AG09309 (cell line): ENCODE data around the gene XXYLT1.

ENCODE experiments used
- DNase-seq: peaks from one replicate; pipeline ENCODE4 v3.0.0-alpha.2; 2010; ENCODE audit warnings: low read depth
- H3K4me3 ChIP-seq: 2 replicates; pipeline ENCODE4 v1.5.1; 2011; ENCODE audit warnings: mild to moderate bottlenecking, low read depth, low read length, moderate library complexity; ENCODE audit not compliant: control insufficient read depth
- TF ChIP-seq, protein P1 (sequence below): IDR thresholded peaks from 2 replicates; pipeline ENCODE4 v1.5.1; 2011; ENCODE audit warnings: mild to moderate bottlenecking, low read depth, low read length, inconsistent platforms; ENCODE audit not compliant: insufficient read depth, control insufficient read depth; ENCODE audit errors: missing control alignments

The XXYLT1 gene

DNA sequence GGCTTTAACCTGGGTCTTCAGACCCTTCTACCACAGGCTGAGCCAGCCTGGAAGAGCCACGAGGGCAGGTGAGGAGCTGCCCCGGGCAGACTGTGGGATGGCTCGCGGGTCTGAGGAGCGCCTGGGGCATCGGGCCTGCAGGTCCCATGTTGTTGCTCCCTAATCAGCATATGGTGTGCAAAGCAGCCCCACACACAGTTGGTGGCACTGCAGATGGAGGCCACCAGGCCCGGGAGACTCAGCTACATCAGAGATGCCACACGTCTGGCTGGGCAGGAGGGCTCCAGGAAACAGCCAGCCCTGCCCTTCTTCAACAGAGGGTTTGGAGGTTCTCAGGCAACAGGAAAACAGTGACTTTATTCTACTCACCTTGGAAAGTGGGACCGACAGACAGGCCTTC, 63.9 kb downstream of the XXYLT1 start:
- no peak overlapping the region for H3K4me3 ChIP-seq
- DNase-seq = no peak
- TF ChIP-seq, protein P1, sequence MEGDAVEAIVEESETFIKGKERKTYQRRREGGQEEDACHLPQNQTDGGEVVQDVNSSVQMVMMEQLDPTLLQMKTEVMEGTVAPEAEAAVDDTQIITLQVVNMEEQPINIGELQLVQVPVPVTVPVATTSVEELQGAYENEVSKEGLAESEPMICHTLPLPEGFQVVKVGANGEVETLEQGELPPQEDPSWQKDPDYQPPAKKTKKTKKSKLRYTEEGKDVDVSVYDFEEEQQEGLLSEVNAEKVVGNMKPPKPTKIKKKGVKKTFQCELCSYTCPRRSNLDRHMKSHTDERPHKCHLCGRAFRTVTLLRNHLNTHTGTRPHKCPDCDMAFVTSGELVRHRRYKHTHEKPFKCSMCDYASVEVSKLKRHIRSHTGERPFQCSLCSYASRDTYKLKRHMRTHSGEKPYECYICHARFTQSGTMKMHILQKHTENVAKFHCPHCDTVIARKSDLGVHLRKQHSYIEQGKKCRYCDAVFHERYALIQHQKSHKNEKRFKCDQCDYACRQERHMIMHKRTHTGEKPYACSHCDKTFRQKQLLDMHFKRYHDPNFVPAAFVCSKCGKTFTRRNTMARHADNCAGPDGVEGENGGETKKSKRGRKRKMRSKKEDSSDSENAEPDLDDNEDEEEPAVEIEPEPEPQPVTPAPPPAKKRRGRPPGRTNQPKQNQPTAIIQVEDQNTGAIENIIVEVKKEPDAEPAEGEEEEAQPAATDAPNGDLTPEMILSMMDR = no peak

DNA sequence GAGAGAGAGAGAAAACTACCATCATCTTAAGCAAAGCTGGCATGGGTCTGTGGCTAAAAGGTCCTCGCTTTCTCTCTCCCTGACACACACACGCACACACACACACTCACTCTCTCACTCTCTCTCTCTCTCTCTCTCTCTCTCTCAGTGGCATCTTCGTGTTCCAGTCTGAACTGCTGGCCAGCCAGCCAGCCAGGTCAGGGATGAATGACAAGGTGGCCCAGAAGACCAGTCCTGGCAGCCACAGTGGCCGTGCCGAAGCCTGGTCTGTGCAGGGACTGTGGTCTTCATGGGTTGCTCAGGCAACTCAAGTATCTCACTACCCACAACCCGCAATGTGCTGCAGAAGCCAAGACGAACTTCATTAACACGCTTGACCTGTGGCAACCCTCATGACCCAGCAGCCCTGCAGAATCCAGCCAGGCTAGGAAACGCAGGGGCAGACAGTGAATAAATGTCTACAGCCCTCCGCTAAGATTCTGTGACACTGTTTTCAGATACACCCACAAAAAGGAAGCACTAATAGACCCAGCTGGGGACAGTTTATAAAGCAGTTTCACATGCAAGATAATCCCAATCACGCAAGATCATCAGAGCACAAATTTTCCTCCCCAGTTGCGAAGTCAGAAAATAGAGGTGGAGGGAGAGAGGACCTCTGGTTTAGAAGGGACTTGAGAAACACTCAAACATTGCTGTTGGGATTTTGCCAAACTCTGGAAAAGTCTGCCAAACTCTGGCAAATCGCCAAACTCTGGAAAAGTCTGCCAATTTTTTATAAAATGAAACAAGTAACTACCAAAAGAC, 66.4 kb downstream of the XXYLT1 start:
- H3K4me3 ChIP-seq = no peak overlapping the region
- TF ChIP-seq, protein P1 = no peak
- DNase-seq = no peak

DNA sequence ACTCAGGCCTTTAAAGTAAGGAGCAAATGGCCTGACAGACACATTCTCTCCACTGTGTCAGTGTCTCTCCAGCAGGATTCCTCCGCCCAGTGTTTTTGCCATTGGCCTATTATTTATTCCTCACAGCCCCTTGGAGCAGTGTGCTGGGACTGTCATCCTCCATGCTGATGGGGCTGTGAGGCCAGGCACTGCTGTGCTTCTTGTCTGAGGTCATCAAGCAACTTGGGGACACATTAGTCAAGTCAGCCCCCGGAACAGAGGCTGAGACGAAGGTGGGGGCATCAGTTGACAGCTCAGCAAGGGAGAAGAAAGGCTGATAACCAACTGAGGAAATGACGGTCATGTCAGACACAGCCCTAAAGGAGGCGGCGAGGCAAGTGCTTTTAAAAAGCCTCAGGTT, 67.4 kb downstream of the XXYLT1 start:
- TF ChIP-seq, protein P1 = no peak

DNA sequence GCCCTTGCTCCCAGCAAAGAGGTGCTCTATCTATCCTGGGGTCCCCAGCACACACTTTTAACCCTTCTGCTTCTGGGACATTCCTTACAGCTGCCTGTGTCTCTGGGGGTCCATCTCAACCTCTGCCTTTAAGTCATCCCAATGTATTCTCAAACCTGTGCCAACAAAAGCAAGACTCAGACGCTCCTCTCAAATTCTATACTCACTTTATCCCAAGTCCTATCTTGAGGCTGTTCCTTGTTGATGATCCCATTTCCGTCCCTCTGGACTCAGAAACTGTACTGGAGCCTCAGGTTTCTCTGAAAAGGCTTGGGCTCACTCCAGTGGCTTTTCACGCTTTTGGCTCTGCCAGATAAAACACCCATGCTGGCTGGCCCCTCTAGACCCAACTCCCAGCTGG, 69.7 kb downstream of the XXYLT1 start:
- TF ChIP-seq, protein P1 = no peak
- no peak overlapping the region for H3K4me3 ChIP-seq
- no peak for DNase-seq

More for the DNA sequence above, 67.4 kb downstream of the XXYLT1 start:
- H3K4me3 ChIP-seq = no peak overlapping the region
- DNase-seq = no peak

DNA sequence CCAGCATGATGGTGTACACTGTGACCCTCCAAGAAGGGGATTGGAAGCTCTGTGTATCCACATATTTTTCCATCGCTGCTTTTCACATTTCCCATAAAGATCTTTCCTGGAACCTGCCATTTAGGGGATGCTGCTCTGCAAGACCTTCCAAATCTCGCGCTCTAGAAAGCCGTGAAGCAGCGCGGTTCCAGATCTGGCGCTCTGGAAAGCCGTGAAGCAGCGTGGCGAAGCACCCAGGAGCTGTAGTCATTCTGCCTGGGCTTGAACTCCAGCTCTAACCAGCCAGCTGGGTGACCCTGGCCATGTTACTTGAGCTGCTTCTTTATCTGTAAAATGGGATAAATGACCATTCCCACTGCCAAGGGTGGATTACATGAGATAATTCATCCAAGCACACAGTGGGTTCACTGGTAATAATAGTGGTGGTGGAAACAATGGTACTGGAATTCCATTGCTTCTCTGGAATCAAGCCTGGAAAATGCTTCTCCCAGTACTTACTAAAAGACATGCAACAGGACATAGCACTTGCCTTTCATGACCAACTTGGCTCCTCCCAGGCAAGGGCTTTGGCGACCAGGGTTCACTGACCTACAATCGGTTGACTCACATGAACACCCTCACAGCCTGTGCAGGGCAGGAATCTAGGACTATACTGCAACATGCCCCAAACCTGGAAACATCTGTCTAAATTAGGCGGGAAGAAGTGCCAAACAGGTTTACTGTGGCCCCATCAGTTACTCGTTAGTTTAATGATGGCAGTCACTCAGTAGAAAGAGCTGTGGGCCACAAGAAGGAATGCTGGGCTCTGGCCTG, 70.7 kb downstream of the XXYLT1 start:
- no peak for DNase-seq
- no peak overlapping the region for H3K4me3 ChIP-seq
- TF ChIP-seq, protein P1 = no peak

DNA sequence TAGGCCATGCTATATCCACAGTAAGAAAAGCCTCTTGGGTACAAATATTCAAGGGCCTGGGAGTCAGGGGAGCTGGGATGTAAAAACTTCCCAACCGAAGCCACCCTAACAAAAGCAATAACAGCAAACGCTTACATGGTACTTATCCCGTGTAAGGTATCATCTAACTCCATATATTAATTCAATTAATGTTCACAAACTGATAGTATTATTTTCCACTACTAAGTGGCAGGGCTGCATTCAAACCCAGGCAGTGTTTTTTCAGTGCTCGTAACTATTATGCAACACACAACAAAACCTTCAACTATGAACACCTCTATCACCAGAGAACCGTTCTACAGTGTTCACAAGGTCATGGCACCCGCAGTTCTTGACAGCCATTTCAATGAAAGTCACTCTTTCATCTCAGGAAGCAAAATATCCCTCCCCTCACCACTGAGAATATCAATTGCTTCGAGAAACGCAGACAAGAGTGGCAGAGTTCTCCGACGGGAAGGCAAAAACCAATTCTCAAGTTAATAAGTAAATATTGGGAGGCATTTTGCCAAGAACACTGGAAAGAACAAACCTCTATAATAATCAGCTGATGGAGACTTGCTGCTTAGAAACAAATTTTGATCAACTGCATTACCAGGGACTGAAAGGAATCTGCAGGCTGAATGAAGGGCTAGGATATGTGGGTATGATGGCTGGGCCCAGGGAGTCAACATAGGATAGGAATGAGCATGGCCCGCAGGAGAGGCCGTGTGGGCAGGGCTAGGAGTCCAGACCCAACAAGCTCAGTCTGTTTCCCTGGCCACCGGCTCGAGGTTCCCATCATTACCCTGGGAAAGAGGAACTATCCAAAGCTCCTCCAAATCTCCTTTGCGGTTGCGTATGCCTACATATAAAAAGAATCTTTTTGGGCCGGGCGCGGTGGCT, 72.3 kb downstream of the XXYLT1 start:
- DNase-seq = no peak
- TF ChIP-seq, protein P1 = no peak
- H3K4me3 ChIP-seq = no peak overlapping the region
